Peyer's patch (tissue), 4 donors: Measurements from ENCODE around the gene NKTR.

Experiments
- POLR2A ChIP-seq, 2 donors: fragments of 450-650 bp; IDR thresholded peaks; one replicate each; pipeline ENCODE4 v1.5.1; 2017; ENCODE audit warnings: antibody characterized with exemption in 2 of 2, mild to moderate bottlenecking in 2 of 2, moderate library complexity in 2 of 2
- TF ChIP-seq, protein P1 (sequence below), 6 experiments: fragments of 450-650 bp in 4 of 6; fragments of 200-600 bp in 2 of 6; sonication (generic) in 1 of 6; IDR thresholded peaks; one replicate each; pipeline ENCODE4 v1.5.1; 2017 to 2019; ENCODE audit warnings: antibody characterized with exemption in 6 of 6, mild to moderate bottlenecking in 3 of 6, moderate library complexity in 1 of 6

DNA sequence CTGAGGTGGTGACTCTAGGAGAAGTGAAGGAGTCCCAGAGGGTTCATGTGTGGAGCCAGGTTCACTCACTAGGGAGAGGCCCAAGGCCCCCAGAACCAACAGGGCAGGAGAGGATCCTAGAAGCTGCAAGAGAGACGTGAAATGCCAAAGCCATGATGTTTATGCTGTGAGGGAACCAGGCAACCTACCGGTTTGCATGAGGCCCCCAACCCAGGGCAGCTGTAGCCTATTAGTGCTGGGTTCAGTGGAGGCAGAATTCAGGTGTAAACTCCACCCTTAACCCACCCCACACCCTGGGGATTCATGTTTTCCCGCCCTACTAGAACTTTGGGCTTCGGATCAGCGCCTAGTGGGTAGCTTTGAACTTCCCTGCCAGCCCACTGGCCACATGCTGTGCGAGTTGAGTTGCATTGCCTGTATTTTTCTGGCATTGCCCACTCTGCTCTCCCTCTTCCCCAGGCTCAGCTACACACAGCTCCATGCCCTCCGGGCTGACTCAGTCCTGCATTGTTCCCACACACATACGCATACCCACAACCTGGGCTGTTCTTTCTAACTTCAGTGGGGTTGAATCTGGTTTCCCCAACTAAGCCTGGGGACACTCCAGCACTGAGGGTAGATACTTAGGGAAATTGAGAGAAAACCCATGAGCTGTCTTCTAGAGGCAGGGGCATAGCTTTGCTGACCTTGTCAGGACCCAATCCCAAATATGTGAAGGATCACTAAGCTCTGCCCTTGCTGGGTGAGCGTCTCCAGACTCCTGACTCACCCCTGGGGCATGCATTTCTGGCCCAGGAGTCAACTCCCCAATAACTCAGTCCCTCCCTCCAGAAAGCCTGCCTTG lies 51.0 kb downstream of the NKTR start:
- TF ChIP-seq, protein P1, sequence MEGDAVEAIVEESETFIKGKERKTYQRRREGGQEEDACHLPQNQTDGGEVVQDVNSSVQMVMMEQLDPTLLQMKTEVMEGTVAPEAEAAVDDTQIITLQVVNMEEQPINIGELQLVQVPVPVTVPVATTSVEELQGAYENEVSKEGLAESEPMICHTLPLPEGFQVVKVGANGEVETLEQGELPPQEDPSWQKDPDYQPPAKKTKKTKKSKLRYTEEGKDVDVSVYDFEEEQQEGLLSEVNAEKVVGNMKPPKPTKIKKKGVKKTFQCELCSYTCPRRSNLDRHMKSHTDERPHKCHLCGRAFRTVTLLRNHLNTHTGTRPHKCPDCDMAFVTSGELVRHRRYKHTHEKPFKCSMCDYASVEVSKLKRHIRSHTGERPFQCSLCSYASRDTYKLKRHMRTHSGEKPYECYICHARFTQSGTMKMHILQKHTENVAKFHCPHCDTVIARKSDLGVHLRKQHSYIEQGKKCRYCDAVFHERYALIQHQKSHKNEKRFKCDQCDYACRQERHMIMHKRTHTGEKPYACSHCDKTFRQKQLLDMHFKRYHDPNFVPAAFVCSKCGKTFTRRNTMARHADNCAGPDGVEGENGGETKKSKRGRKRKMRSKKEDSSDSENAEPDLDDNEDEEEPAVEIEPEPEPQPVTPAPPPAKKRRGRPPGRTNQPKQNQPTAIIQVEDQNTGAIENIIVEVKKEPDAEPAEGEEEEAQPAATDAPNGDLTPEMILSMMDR (IDR thresholded peaks at IDR 0.05) = no peak
- no peak for TF ChIP-seq POLR2A (IDR thresholded peaks at IDR 0.05)
